ENCODE results near the gene SELPLG. TPM values are rescaled to one million over a fixed set of nuclear protein-coding genes. Genes with fewer than 3 reads are reported as not detected.

The SELPLG gene
- total and polyA plus RNA-seq, 2 of the 4 experiments (the other 2 are of a cell fraction) = 3.2 to 10.8 TPM

Small RNA genes within 50 kb of the gene (microRNA-seq; reads per million reads assigned to microRNA genes)
- gene MIR4496 (ENCODE audit: unreplicated experiment) = not detected
- not detected for gene RNU7-169P (ENCODE audit: insufficient read depth, insufficient read length)

Small RNA genes within 50 kb of the gene (small RNA-seq; reads per million reads assigned to genes)
- gene RNU7-169P = 0 reads per million in 5 experiments

Other genes with a start within 250 kb of the SELPLG start
- gene FICD, start 118.6 kb downstream of the SELPLG start, total RNA-seq (2012; rRNA removed) = 10.8 and 11.3 TPM in 2 replicates
- 4.0 and 4.2 TPM in 2 replicates for gene FICD, start 118.6 kb downstream of the SELPLG start, polyA plus RNA-seq (2012; rRNA removed)
- gene SART3, start 72.7 kb downstream of the SELPLG start, total RNA-seq (2012; rRNA removed) = 37.8 and 61.7 TPM in 2 replicates
- gene SART3, start 72.7 kb downstream of the SELPLG start, polyA plus RNA-seq (2012; rRNA removed) = 19.8 and 22.6 TPM in 2 replicates
- gene ISCU, start 71.3 kb downstream of the SELPLG start, total RNA-seq (2012; rRNA removed) = 52.7 and 58.3 TPM in 2 replicates
- gene ISCU, start 71.3 kb downstream of the SELPLG start, polyA plus RNA-seq (2012; rRNA removed) = 77.9 and 87.2 TPM in 2 replicates
- gene TMEM119, start 35.8 kb downstream of the SELPLG start, total RNA-seq (2012; rRNA removed) = 6.7 and 8.1 TPM in 2 replicates
- 8.4 and 9.2 TPM in 2 replicates for gene TMEM119, start 35.8 kb downstream of the SELPLG start, polyA plus RNA-seq (2012; rRNA removed)
- 1,042 and 1,100 TPM in 2 replicates for gene CORO1C, start 97.6 kb upstream of the SELPLG start, total RNA-seq (2012; rRNA removed)
- 591 and 675 TPM in 2 replicates for gene CORO1C, start 97.6 kb upstream of the SELPLG start, polyA plus RNA-seq (2012; rRNA removed)
- 16.7 and 17.6 TPM in 2 replicates for gene SSH1, start 223.7 kb upstream of the SELPLG start, total RNA-seq (2012; rRNA removed)
- gene SSH1, start 223.7 kb upstream of the SELPLG start, polyA plus RNA-seq (2012; rRNA removed) = 37.2 and 40.8 TPM in 2 replicates
- gene DAO, start 246.2 kb upstream of the SELPLG start, total RNA-seq (2012; rRNA removed) = not detected in 2 replicates
- not detected in 2 replicates for gene DAO, start 246.2 kb upstream of the SELPLG start, polyA plus RNA-seq (2012; rRNA removed)

Measured in IMR-90 (cell line).